GM10248 (cell line): ENCODE data around the gene CTNNBL1.

Source experiments
- CTCF ChIA-PET: fragments of 300-600 bp; sonication (Branson Sonifier 250); formaldehyde crosslinking; extraction: SDS; loops from one replicate; lab custom pipeline; 2021; ENCODE audit warnings: antibody characterized with exemption; lab: Yijun Ruan, JAX
- POLR2A ChIA-PET: fragments of 350-650 bp; sonication (Branson Sonifier 250); formaldehyde crosslinking; extraction: SDS; loops from one replicate; lab custom pipeline; 2020; ENCODE audit warnings: antibody characterized with exemption; lab: Yijun Ruan, JAX
- DNase-seq: peaks from one replicate; pipeline ENCODE4 v3.0.0; 2012; ENCODE audit errors: extremely low spot score
- TF ChIP-seq, protein P1 (sequence below): IDR thresholded peaks from 2 replicates; pipeline ENCODE4 v1.5.1; 2012; ENCODE audit warnings: mild to moderate bottlenecking, low read depth; ENCODE audit errors: extremely low read depth, missing control alignments, control extremely low read depth

The CTNNBL1 gene

DNA sequence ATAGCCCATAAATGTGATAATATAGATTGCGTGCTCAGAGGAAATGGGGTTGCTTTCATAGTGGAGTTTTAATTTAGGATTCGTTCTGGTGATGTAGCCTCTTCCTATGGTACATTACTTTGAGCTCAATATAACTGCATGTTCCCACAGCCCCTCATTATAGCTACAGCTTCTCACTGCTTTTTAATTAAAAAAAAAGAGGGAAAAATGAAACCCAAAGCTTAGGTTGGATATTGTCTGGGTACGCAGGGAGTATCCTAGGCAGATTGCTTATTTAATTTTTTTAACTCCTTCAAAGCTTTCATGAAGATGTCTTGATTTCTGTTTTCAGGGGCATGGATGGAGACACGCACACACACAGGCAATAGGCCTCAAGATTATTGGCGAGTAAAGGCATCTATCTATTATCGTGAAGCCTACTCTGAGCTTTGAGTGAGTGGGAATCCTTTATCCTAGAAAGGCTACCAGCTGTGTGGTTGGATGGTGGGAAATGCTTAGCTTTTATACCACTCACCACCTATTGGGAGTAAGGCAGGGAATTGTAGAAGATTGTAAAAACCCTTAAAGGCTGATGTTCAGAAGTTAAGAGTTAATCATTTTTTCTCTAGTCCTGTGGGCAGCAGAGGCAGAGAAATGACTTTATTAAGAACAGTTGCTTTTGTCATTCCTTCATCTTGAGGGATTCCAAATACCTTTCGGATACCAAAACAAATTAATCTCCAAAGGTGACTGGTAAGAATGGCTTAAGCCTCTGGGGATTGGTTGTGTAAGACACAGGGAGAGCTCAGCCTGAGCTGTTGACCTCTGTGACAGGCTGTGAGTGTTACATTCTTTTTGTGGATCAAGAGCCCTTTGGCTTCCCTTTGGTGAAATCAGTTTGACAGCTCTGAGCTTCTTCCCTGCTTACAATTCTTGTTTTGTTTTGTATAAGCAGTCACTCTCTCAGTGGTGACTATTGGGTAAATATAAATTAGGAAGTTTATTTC is 33.4 kb downstream of the CTNNBL1 start:
- CTCF ChIA-PET = interaction anchor here (0.8 to 3.2 kb wide), 11 partner anchors 8 to 163 kb away, joined by 3 to 11 read pairs (median 4); no protein-coding TSS in a partner anchor

DNA sequence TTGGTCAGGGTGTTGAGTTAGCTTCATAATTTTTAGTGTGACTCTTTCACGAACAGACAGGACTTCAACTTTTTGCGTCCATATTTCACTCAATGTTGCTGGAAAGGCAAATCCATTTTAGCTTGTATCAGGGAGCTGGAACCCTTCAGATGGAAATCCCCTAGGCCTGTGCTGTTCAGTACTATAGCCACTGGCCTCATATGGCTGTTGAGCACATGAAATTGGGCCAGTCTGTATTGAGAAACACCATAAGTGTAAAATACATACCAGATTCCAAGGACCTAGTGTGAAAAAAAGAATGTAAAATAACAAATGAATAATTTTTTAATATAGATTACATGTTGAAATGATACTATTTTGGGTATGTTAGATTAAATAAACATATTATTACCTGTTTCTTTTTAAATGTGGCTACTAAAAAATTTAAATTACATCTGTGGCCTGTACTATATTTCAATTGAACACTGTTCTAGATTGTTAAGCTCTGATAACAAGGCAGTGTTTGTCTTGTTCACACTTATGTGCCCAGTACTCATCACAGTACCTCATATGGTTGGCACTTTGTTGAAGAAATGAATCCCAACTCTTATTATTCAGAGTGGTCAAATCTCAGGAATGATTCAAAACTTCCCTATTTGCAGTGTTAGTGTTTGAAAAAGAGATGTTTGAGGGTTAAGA is 34.3 kb downstream of the CTNNBL1 start:
- TF ChIP-seq, protein P1, sequence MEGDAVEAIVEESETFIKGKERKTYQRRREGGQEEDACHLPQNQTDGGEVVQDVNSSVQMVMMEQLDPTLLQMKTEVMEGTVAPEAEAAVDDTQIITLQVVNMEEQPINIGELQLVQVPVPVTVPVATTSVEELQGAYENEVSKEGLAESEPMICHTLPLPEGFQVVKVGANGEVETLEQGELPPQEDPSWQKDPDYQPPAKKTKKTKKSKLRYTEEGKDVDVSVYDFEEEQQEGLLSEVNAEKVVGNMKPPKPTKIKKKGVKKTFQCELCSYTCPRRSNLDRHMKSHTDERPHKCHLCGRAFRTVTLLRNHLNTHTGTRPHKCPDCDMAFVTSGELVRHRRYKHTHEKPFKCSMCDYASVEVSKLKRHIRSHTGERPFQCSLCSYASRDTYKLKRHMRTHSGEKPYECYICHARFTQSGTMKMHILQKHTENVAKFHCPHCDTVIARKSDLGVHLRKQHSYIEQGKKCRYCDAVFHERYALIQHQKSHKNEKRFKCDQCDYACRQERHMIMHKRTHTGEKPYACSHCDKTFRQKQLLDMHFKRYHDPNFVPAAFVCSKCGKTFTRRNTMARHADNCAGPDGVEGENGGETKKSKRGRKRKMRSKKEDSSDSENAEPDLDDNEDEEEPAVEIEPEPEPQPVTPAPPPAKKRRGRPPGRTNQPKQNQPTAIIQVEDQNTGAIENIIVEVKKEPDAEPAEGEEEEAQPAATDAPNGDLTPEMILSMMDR = no peak
- ChIA-PET CTCF (interaction anchor here (0.8 to 3.2 kb wide), 6 partner anchors 7 to 164 kb away, joined by 4 to 11 read pairs (median 6); no protein-coding TSS in a partner anchor), POLR2A (interaction anchor here (0.5 kb wide), 2 partner anchors 67 to 103 kb away, joined by 4 to 9 read pairs; no protein-coding TSS in a partner anchor)
- DNase-seq = no peak

More for the DNA sequence above, 33.4 kb downstream of the CTNNBL1 start:
- POLR2A ChIA-PET = interaction anchor here (0.5 kb wide), 1 partner anchor 104 kb away, joined by 4 read pairs; no protein-coding TSS in a partner anchor
- DNase-seq = peak; percentile 11
- TF ChIP-seq, protein P1 = no peak

- TF ChIP-seq, protein P1 = no peak
- ChIA-PET POLR2A (interaction anchor here (0.5 kb wide), 1 partner anchor 67 kb away, joined by 9 read pairs; no protein-coding TSS in a partner anchor), CTCF (no interaction called here)
- no peak for DNase-seq
Observed at GRCh38 chr20:37728635-37728983, 34.8 kb downstream of the CTNNBL1 start.

DNA sequence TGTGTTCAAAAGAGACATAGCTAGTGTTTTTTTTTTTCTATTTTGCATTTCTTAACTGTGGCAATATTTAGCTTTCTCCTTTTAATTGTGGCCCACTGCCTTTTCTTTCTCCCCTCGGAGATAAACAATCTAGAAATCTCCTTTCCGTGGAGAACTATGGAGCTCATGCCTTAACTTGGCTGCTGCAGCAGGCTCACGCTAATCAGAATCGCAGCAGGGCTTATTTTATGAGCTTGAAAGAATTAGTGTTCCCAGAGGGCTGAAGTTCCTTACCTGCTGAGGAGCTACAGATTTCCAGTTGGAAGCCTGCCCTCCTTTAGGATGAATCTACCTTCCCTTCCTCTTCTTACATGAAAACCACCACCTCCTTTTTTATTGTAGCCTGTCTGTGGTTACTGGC is 35.6 kb downstream of the CTNNBL1 start:
- POLR2A ChIA-PET = no interaction called here
- TF ChIP-seq, protein P1 = no peak
- CTCF ChIA-PET = interaction anchor here (0.8 kb wide), 1 partner anchor 20 kb away, joined by 4 read pairs; no protein-coding TSS in a partner anchor
- DNase-seq = no peak

- ChIA-PET POLR2A (no interaction called here), CTCF (interaction anchor here (0.8 kb wide), 1 partner anchor 20 kb away, joined by 4 read pairs; no protein-coding TSS in a partner anchor)
- DNase-seq = no peak
- TF ChIP-seq, protein P1 = no peak
Observed at GRCh38 chr20:37729909-37730308, 36.1 kb downstream of the CTNNBL1 start.

DNA sequence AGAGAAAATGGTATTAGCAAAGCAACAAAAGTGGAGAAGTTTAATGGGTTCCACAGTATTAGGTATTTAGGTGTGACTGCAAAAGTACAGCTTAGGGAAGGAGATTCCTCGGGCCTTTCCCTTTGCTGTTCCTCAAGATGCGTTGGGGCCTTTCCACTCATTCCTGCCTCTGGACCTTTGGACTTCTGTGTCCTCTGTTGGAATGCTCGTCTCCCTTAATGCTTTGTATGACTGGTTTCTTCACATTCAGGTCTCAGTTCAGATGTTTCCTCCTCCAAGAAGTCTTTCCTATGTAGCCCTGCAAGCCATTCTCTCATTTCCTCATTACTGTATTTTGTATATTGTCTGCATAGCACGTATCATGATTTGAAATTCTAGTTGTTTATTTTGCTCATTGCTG is 39.6 kb downstream of the CTNNBL1 start:
- TF ChIP-seq, protein P1 = no peak
- ChIA-PET CTCF (interaction anchor here (1.1 to 3.8 kb wide), 4 partner anchors 16 to 28 kb away, joined by 3 to 16 read pairs (median 5); no protein-coding TSS in a partner anchor), POLR2A (no interaction called here)

More for the DNA sequence above, 39.6 kb downstream of the CTNNBL1 start:
- DNase-seq = no peak
